IMR-90 (cell line): ENCODE results near the gene GSE1. TPM values are rescaled to one million over a fixed set of nuclear protein-coding genes. Genes with fewer than 3 reads are reported as not detected.
"Not testable (repeated sequence)": the region's sequence is repeated elsewhere in the genome, so short reads cannot be mapped to it uniquely, and the experiment has no call there.

Source experiments
- ATAC-seq: fragments of 200-7000 bp; cut with Tn5 transposase; 2 replicates; pipeline ENCODE4 v1.9.1; 2020; ENCODE audit warnings: low read depth, mild to moderate bottlenecking, moderate library complexity
- BruUV-seq: library from RNA; stranded (reverse); fragments of 400-500 nt; replicated peaks from 2 replicates; lab custom pipeline; 2021; lab: Mats Ljungman, UMichigan
- CTCF ChIA-PET: fragments of 300-600 bp; formaldehyde crosslinking; extraction: SDS; loops from one replicate; lab custom pipeline; 2021; ENCODE audit warnings: antibody characterized with exemption; lab: Yijun Ruan, JAX
- POLR2A ChIA-PET: fragments of 300-600 bp; sonication (Branson Sonifier 250); formaldehyde crosslinking; loops from one replicate; lab custom pipeline; 2022; ENCODE audit warnings: antibody characterized with exemption; ENCODE audit not compliant: unreplicated experiment; lab: Charles Lee
- DNase-seq: peaks from one replicate; pipeline ENCODE4 v3.0.0; 2013
- H2AFZ ChIP-seq: replicated peaks from 2 replicates; pipeline ENCODE3; 2013; ENCODE audit warnings: low read length, mild to moderate bottlenecking; ENCODE audit not compliant: poor library complexity
- H2AK5ac ChIP-seq: 2 replicates; pipeline ENCODE4 v1.6.1; 2013; ENCODE audit warnings: low read depth, low read length, inconsistent platforms
- H2AK9ac ChIP-seq: replicated peaks from 2 replicates; pipeline ENCODE3; 2013; ENCODE audit warnings: mild to moderate bottlenecking, low read depth, low read length, moderate library complexity; ENCODE audit not compliant: poor library complexity
- H2BK120ac ChIP-seq: 2 replicates; pipeline ENCODE4 v1.6.1; 2013; ENCODE audit warnings: low read depth, low read length, inconsistent platforms
- H2BK15ac ChIP-seq: 3 replicates; pipeline ENCODE4 v1.6.1; 2013; ENCODE audit warnings: low read depth, low read length, inconsistent platforms
- H2BK20ac ChIP-seq: 2 replicates; pipeline ENCODE4 v1.6.1; 2013; ENCODE audit warnings: low read depth, mild to moderate bottlenecking, inconsistent platforms, low read length, moderate library complexity
- H2BK5ac ChIP-seq: 2 replicates; pipeline ENCODE4 v1.6.1; 2013; ENCODE audit warnings: mild to moderate bottlenecking, low read depth, low read length, inconsistent platforms; ENCODE audit not compliant: poor library complexity, severe bottlenecking
- H3K14ac ChIP-seq: replicated peaks from 2 replicates; pipeline ENCODE4 v1.6.1; 2013; ENCODE audit warnings: low read depth, low read length, inconsistent platforms
- H3K18ac ChIP-seq: 2 replicates; pipeline ENCODE4 v1.6.1; 2013; ENCODE audit warnings: low read depth, low read length, control low read depth
- H3K23ac ChIP-seq: 2 replicates; pipeline ENCODE4 v1.6.1; 2013; ENCODE audit warnings: low read depth, low read length, inconsistent platforms
- H3K27ac ChIP-seq: 2 replicates; pipeline ENCODE4 v1.5.1; 2013; ENCODE audit warnings: mild to moderate bottlenecking, control low read depth, low read length; ENCODE audit not compliant: insufficient read depth
- H3K27me3 ChIP-seq: 2 replicates; pipeline ENCODE4 v1.6.1; 2013; ENCODE audit warnings: low read length; ENCODE audit not compliant: control insufficient read depth, insufficient read depth
- H3K36me3 ChIP-seq: 2 replicates; pipeline ENCODE4 v1.6.1; 2013; ENCODE audit warnings: low read length, mixed read lengths; ENCODE audit not compliant: control insufficient read depth, insufficient read depth
- H3K4ac ChIP-seq: 2 replicates; pipeline ENCODE4 v1.6.1; 2013; ENCODE audit warnings: low read depth, low read length, inconsistent platforms
- H3K4me1 ChIP-seq: 2 replicates; pipeline ENCODE4 v1.6.1; 2013; ENCODE audit warnings: low read length, mixed read lengths; ENCODE audit not compliant: control insufficient read depth, insufficient read depth
- H3K4me2 ChIP-seq: 2 replicates; pipeline ENCODE4 v1.6.1; 2013; ENCODE audit warnings: low read depth, mild to moderate bottlenecking, control low read depth, low read length, moderate library complexity
- H3K4me3 ChIP-seq: 2 replicates; pipeline ENCODE4 v1.5.1; 2013; ENCODE audit warnings: low read depth, mild to moderate bottlenecking, control low read depth, low read length, moderate library complexity; ENCODE audit not compliant: insufficient read depth
- H3K56ac ChIP-seq: 2 replicates; pipeline ENCODE4 v1.6.1; 2013; ENCODE audit warnings: low read length, inconsistent platforms; ENCODE audit not compliant: insufficient read depth; ENCODE audit errors: extremely low read depth
- H3K79me1 ChIP-seq, 2 experiments: 2 replicates each; pipeline ENCODE4 v1.6.1; 2013; ENCODE audit warnings: low read length in 2 of 2, inconsistent platforms in 1 of 2, low read depth in 1 of 2
- H3K9ac ChIP-seq: 2 replicates; pipeline ENCODE4 v1.6.1; 2013; ENCODE audit warnings: low read depth, low read length, control low read depth
- H3K9me1 ChIP-seq: 2 replicates; pipeline ENCODE4 v1.6.1; 2013; ENCODE audit warnings: low read length, inconsistent platforms; ENCODE audit not compliant: insufficient read depth
- H3K9me3 ChIP-seq: 2 replicates; pipeline ENCODE4 v1.6.1; 2013; ENCODE audit warnings: low read length; ENCODE audit not compliant: control insufficient read depth, insufficient read depth
- H4K20me1 ChIP-seq: 2 replicates; pipeline ENCODE4 v1.6.1; 2013; ENCODE audit warnings: low read length, inconsistent platforms; ENCODE audit not compliant: insufficient read depth
- H4K5ac ChIP-seq: 2 replicates; pipeline ENCODE4 v1.6.1; 2013; ENCODE audit warnings: mild to moderate bottlenecking, low read depth, low read length, control low read depth
- H4K8ac ChIP-seq, 2 experiments: 2 replicates each; pipeline ENCODE4 v1.6.1; 2013; ENCODE audit warnings: low read depth in 2 of 2, low read length in 2 of 2, control low read depth in 1 of 2, inconsistent platforms in 1 of 2
- H4K91ac ChIP-seq: 2 replicates; pipeline ENCODE4 v1.6.1; 2013; ENCODE audit warnings: low read depth, low read length, inconsistent platforms; ENCODE audit not compliant: insufficient read depth
- WGBS, 2 experiments: methylation state at CpG; one replicate each; pipeline versions ENCODE4 v1.1.5 to v1.1.7; 2013; ENCODE audit warnings: missing lambda C conversion rate in 2 of 2; ENCODE audit not compliant: insufficient read length in 1 of 2; ENCODE audit errors: extremely low coverage in 2 of 2; 5-methylcytosine and 5-hydroxymethylcytosine counted together
- dilution Hi-C: fragments of 300-500 bp; cut with HindIII; formaldehyde crosslinking; loops from one replicate; pipeline ENCODE4 v1.14.3; 2018; ENCODE audit warnings: low sequenced_read_pairs; ENCODE audit not compliant: unreplicated experiment
- in situ Hi-C: fragments of 300-500 bp; cut with MboI; formaldehyde crosslinking; loops from 3 replicates; pipeline ENCODE4 v1.14.3; 2019; ENCODE audit warnings: low sequenced_read_pairs, inconsistent platforms, mixed read lengths
- intact Hi-C: fragments of 100-400 bp; cut with micrococcal nuclease; formaldehyde crosslinking; loops from 2 replicates; pipeline ENCODE4 v1.10.0; 2022
- polyA plus RNA-seq, 3 experiments: library from polyadenylated mRNA; depleted of rRNA; stranded (reverse); fragments of >200 nt; gene quantifications; 2 replicates each; pipeline ENCODE4 v1.2.3, GENCODE V29; 2012; ENCODE audit warnings: low replicate concordance in 1 of 3
- total RNA-seq: library from RNA; depleted of rRNA; stranded (reverse); fragments of >200 nt; gene quantifications from 2 replicates; pipeline ENCODE4 v1.2.3, GENCODE V29; 2012

The GSE1 gene
- total and polyA plus RNA-seq, 2 of the 4 experiments (the other 2 are of a cell fraction): 14.9 to 25.5 TPM

GRCh38 chr16:85592277-85592676 is 20.8 kb upstream of the GSE1 start:
- H3K4ac ChIP-seq, H3K4me3 ChIP-seq, H3K9me3 ChIP-seq, H3K27ac ChIP-seq, H2AFZ ChIP-seq, H3K23ac ChIP-seq, H4K91ac ChIP-seq, H2BK15ac ChIP-seq, H4K5ac ChIP-seq, H3K14ac ChIP-seq, H3K27me3 ChIP-seq, H4K8ac ChIP-seq, H2AK5ac ChIP-seq, in situ Hi-C loops, H3K56ac ChIP-seq, DNase-seq, POLR2A ChIA-PET, H2BK120ac ChIP-seq, ATAC-seq, dilution Hi-C loops, H3K36me3 ChIP-seq, H3K18ac ChIP-seq, intact Hi-C loops, H2BK5ac ChIP-seq, BruUV-seq, H3K9ac ChIP-seq, H3K4me2 ChIP-seq, H2BK20ac ChIP-seq, H3K4me1 ChIP-seq, H2AK9ac ChIP-seq: not testable (repeated sequence)
- CTCF ChIA-PET: interaction anchor here (0.7 kb wide), 1 partner anchor 14 kb away, joined by 3 read pairs; no protein-coding TSS in a partner anchor
- Histone ChIP-seq H3K79me1 (peaks cover 17 to 68% of the 10 kb centered on the region in 2 experiments), H3K9me1 (peaks cover 11% of the 10 kb centered on the region), H4K20me1 (peaks cover 75% of the 10 kb centered on the region)
- WGBS, 2 experiments: 80% methylated on average over 2 of the region's 8 CpGs; no CpG with 5 or more reads in 1 of the 2 experiments
